K562 (cell line): ENCODE measurements around the gene GBA2. TPM values are rescaled to one million over a fixed set of nuclear protein-coding genes. Genes with fewer than 3 reads are reported as not detected.
A peak's percentile ranks its signal among the peaks of the same experiment; 100 is the strongest.

Source experiments
- ARID1B ChIP-seq: fragments of 450-650 bp; IDR thresholded peaks from 2 replicates; pipeline ENCODE4 v1.6.1; 2016; ENCODE audit warnings: antibody characterized with exemption, mild to moderate bottlenecking, inconsistent platforms
- BCL6 ChIP-seq: fragments of 250-450 bp; sonication (Bioruptor Pico); IDR thresholded peaks from 2 replicates; pipeline ENCODE4 v1.4.0; 2020
- CAMTA2 ChIP-seq: fragments of 250-450 bp; sonication (Bioruptor Pico); conservative IDR thresholded peaks from 2 replicates; pipeline ENCODE4 v1.5.1; 2022
- CEBPB ChIP-seq: fragments of 450-650 bp; IDR thresholded peaks from 2 replicates; pipeline ENCODE4 v1.6.1; 2016; ENCODE audit warnings: missing genetic modification characterization, missing compliant biosample characterization
- DDX20 ChIP-seq: fragments of 450-650 bp; IDR thresholded peaks from 2 replicates; pipeline ENCODE4 v1.6.1; 2016; ENCODE audit warnings: missing genetic modification characterization, low read depth, mild to moderate bottlenecking, missing compliant biosample characterization, moderate library complexity
- ETV5 ChIP-seq: sonication (generic); formaldehyde crosslinking; IDR thresholded peaks from 2 replicates; pipeline ENCODE4 v1.4.0; 2020; ENCODE audit warnings: low read depth, mild to moderate bottlenecking, missing genetic modification reagents
- FUS ChIP-seq: fragments of 200-400 bp; formaldehyde crosslinking; optimal IDR thresholded peaks from 2 replicates; pipeline ENCODE3; 2017; ENCODE audit warnings: low read depth, low read length
- HCFC1 ChIP-seq: IDR thresholded peaks from 2 replicates; pipeline ENCODE4 v1.6.1; 2012; ENCODE audit warnings: low read depth, low read length, improper control_type of control experiment
- HDAC1 ChIP-seq, 2 experiments: fragments of 450-650 bp; IDR thresholded peaks; 2 replicates each; pipeline ENCODE4 v1.6.1; 2016 to 2017; ENCODE audit warnings: inconsistent platforms in 1 of 2, mild to moderate bottlenecking in 1 of 2, moderate library complexity in 1 of 2
- HDGF ChIP-seq: fragments of 450-650 bp; IDR thresholded peaks from 2 replicates; pipeline ENCODE4 v1.6.1; 2016
- KAT7 ChIP-seq: sonication (generic); formaldehyde crosslinking; IDR thresholded peaks from 2 replicates; pipeline ENCODE4 v1.8.0; 2022; ENCODE audit warnings: missing genetic modification reagents, mild to moderate bottlenecking, borderline replicate concordance
- KLF1 ChIP-seq: fragments of 450-650 bp; IDR thresholded peaks from 2 replicates; pipeline ENCODE4 v1.6.1; 2016; ENCODE audit warnings: missing genetic modification characterization, missing compliant biosample characterization
- KLF13 ChIP-seq: fragments of 450-650 bp; IDR thresholded peaks from 2 replicates; pipeline ENCODE4 v1.6.1; 2016; ENCODE audit warnings: missing genetic modification characterization, low read depth, mild to moderate bottlenecking, missing compliant biosample characterization, moderate library complexity, borderline replicate concordance
- KLF16 ChIP-seq: IDR thresholded peaks from 2 replicates; pipeline ENCODE4 v1.6.1; 2016; ENCODE audit warnings: antibody characterized with exemption
- NFXL1 ChIP-seq: fragments of 450-650 bp; formaldehyde crosslinking; IDR thresholded peaks from 2 replicates; pipeline ENCODE4 v1.4.0; 2021; ENCODE audit warnings: mild to moderate bottlenecking
- NR3C1 ChIP-seq: sonication (generic); formaldehyde crosslinking; IDR thresholded peaks from 2 replicates; pipeline ENCODE4 v1.8.1; 2022; ENCODE audit warnings: missing genetic modification reagents
- PURB ChIP-seq: sonication (generic); formaldehyde crosslinking; IDR thresholded peaks from 2 replicates; pipeline ENCODE4 v1.9.0; 2021; ENCODE audit warnings: low read depth, mild to moderate bottlenecking, missing genetic modification reagents
- RAD51 ChIP-seq: fragments of 450-650 bp; IDR thresholded peaks from 2 replicates; pipeline ENCODE4 v1.7.1; 2016; ENCODE audit warnings: low read depth, mild to moderate bottlenecking, borderline replicate concordance
- STAG1 ChIP-seq: sonication (generic); formaldehyde crosslinking; IDR thresholded peaks from 2 replicates; pipeline ENCODE4 v1.5.0; 2020; ENCODE audit warnings: missing genetic modification reagents, borderline replicate concordance
- ZEB2 ChIP-seq: fragments of 450-650 bp; IDR thresholded peaks from 2 replicates; pipeline ENCODE4 v1.6.1; 2016
- ZNF165 ChIP-seq: fragments of 250-450 bp; sonication (Bioruptor Pico); IDR thresholded peaks from 2 replicates; pipeline ENCODE4 v1.4.0; 2020; ENCODE audit warnings: borderline replicate concordance
- ZNF445 ChIP-seq: fragments of 250-450 bp; sonication (Bioruptor Pico); IDR thresholded peaks from 2 replicates; pipeline ENCODE4 v1.4.0; 2020; ENCODE audit warnings: low read depth, mild to moderate bottlenecking, moderate library complexity
- ZNF644 ChIP-seq: fragments of 200-800 bp; sonication (Bioruptor generic); IDR thresholded peaks from 2 replicates; pipeline ENCODE4 v1.6.1; 2016; ENCODE audit warnings: low read depth, missing genetic modification characterization, missing compliant biosample characterization
- ZNF668 ChIP-seq: fragments of 250-450 bp; sonication (Bioruptor Pico); IDR thresholded peaks from 2 replicates; pipeline ENCODE4 v1.8.0; 2022; ENCODE audit warnings: mild to moderate bottlenecking, inconsistent platforms
- ZNF79 ChIP-seq: fragments of 250-450 bp; sonication (Bioruptor Pico); IDR thresholded peaks from 2 replicates; pipeline ENCODE4 v1.4.0; 2020; ENCODE audit warnings: low read depth, mild to moderate bottlenecking, moderate library complexity
- polyA plus RNA-seq, 8 experiments: library from polyadenylated mRNA; depleted of rRNA in 4 of 8; stranded (reverse) in 5 of 8; unstranded in 3 of 8; fragments of >200 nt; fragmentation: Nextera tagmentation in 2 of 8; fragmentation: Illumina TruSeq in 1 of 8; extraction: Ambion mirVana in 2 of 8; extraction: Trizol in 1 of 8; gene quantifications; 2 replicates each; pipeline versions ENCODE4 v1.2.1 to v1.2.3, GENCODE V29; 2011 to 2014; ENCODE audit warnings: inconsistent platforms in 1 of 8, missing spikeins in 1 of 8
- total RNA-seq, 7 experiments: library from RNA; depleted of rRNA in 6 of 7; stranded (reverse); fragments of >200 nt in 6 of 7; fragmentation: Illumina TruSeq in 2 of 7; extraction: Trizol in 2 of 7; gene quantifications; 2 replicates each; pipeline versions ENCODE4 v1.2.1 to v1.2.3, GENCODE V29; 2011 to 2021; ENCODE audit warnings: low replicate concordance in 1 of 7
- TF ChIP-seq, protein P1 (sequence below): IDR thresholded peaks from 2 replicates; pipeline ENCODE4 v1.6.1; 2011; ENCODE audit warnings: borderline replicate concordance, low read depth, mild to moderate bottlenecking, moderate library complexity, low read length; ENCODE audit not compliant: insufficient read depth, poor library complexity, severe bottlenecking
- TF ChIP-seq, protein P2 (sequence below): fragments of 450-650 bp; formaldehyde crosslinking; IDR thresholded peaks from 2 replicates; pipeline ENCODE4 v1.4.0; 2022; ENCODE audit warnings: mild to moderate bottlenecking, moderate library complexity
- TF ChIP-seq, protein P3 (sequence below): fragments of 450-650 bp; formaldehyde crosslinking; IDR thresholded peaks from 2 replicates; pipeline ENCODE4 v1.4.0; 2020; ENCODE audit warnings: mild to moderate bottlenecking

The GBA2 gene
- total and polyA plus RNA-seq, 9 of the 15 experiments (the other 6 are each of a cell fraction or from before 2014, with no cell fraction given) = 14.1 to 60.4 (median 32.1) TPM

DNA sequence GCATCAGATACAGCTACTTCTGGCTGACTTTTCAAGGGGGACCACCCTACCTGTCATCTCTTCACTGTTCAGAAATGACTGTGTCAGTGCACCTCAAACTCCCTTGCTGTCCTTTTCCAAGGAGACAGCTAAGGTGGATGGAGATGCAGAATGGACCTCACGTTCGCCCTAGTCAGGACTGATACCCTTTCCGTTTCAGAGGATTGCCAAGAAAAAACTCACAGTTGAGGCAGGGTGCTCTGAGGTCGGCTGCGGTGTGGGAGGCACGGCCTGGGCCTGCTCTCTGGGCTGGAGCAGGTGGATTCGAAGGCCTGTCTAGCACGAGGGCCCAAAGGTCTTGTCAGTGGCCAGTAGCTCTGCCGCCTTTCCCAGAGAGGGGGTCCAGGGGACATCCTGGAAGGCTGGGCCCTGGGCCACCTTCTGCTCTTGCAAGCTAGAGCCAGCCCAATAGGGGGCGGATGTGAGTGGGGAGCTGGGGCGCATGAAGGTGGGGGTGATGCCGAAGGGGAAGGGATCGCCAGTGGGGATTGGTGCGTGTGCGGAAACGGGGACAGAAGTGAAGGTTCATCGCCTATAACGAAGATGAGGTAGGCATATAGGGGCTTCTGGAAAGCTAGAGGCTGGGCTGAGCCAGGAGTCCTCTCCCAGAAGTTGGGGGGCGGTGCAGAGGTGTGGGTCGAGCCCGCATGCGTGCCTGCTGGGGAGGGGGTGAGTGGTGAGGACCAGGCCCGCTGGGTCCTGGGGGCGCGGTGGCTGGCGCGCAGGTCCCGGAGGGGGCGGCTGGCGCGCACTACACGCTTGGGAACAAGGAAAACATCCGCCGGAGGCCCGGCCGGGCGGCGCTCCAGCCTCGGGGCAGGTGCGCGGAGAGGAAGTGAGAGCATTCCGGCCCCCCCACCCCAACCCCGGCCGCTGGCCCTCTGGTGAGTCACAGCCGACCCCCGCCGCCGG is 7.5 kb upstream of the GBA2 start (continued):
- TF ChIP-seq HDGF = no peak
- TF ChIP-seq, protein P1, sequence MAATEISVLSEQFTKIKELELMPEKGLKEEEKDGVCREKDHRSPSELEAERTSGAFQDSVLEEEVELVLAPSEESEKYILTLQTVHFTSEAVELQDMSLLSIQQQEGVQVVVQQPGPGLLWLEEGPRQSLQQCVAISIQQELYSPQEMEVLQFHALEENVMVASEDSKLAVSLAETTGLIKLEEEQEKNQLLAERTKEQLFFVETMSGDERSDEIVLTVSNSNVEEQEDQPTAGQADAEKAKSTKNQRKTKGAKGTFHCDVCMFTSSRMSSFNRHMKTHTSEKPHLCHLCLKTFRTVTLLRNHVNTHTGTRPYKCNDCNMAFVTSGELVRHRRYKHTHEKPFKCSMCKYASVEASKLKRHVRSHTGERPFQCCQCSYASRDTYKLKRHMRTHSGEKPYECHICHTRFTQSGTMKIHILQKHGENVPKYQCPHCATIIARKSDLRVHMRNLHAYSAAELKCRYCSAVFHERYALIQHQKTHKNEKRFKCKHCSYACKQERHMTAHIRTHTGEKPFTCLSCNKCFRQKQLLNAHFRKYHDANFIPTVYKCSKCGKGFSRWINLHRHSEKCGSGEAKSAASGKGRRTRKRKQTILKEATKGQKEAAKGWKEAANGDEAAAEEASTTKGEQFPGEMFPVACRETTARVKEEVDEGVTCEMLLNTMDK = peak; percentile 50
- TF ChIP-seq PURB (CRISPR knock-in tag) = no peak
- TF ChIP-seq, protein P2, sequence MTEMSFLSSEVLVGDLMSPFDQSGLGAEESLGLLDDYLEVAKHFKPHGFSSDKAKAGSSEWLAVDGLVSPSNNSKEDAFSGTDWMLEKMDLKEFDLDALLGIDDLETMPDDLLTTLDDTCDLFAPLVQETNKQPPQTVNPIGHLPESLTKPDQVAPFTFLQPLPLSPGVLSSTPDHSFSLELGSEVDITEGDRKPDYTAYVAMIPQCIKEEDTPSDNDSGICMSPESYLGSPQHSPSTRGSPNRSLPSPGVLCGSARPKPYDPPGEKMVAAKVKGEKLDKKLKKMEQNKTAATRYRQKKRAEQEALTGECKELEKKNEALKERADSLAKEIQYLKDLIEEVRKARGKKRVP (CRISPR knock-in tag) = no peak
- no peak for TF ChIP-seq RAD51
- no peak for TF ChIP-seq ZNF668
- no peak for TF ChIP-seq ARID1B
- TF ChIP-seq FUS = no peak
- TF ChIP-seq ZNF79 (CRISPR knock-in tag) = no peak
- no peak for TF ChIP-seq DDX20 (tag)
- TF ChIP-seq KLF13 (tag) = no peak
- TF ChIP-seq, protein P3, sequence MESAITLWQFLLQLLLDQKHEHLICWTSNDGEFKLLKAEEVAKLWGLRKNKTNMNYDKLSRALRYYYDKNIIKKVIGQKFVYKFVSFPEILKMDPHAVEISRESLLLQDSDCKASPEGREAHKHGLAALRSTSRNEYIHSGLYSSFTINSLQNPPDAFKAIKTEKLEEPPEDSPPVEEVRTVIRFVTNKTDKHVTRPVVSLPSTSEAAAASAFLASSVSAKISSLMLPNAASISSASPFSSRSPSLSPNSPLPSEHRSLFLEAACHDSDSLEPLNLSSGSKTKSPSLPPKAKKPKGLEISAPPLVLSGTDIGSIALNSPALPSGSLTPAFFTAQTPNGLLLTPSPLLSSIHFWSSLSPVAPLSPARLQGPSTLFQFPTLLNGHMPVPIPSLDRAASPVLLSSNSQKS (CRISPR knock-in tag) = no peak
- no peak for TF ChIP-seq BCL6 (CRISPR knock-in tag)
- TF ChIP-seq KAT7 (CRISPR knock-in tag) = no peak
- no peak for TF ChIP-seq ZEB2
- TF ChIP-seq KLF1 = no peak
- no peak for TF ChIP-seq CEBPB (tag)
- TF ChIP-seq NR3C1 (CRISPR knock-in tag) = no peak
- TF ChIP-seq HCFC1 = no peak
- TF ChIP-seq NFXL1 (CRISPR knock-in tag) = no peak
- no peak for TF ChIP-seq ZNF644 (tag)
- no peak for TF ChIP-seq ETV5 (CRISPR knock-in tag)
- TF ChIP-seq CAMTA2 (CRISPR knock-in tag) = no peak
- TF ChIP-seq STAG1 (CRISPR knock-in tag) = no peak
- no peak for TF ChIP-seq ZNF445 (CRISPR knock-in tag)
- peak in 1 of 2 experiments; percentile 58; a peak in 2 of 4 replicates for TF ChIP-seq HDAC1 (IDR thresholded peaks at IDR 0.05)
- no peak for TF ChIP-seq ZNF165
- TF ChIP-seq KLF16 = no peak
